Progenitor cell of endocrine pancreas (in vitro differentiated cells): ENCODE measurements around the gene CBX2. TPM values are rescaled to one million over a fixed set of nuclear protein-coding genes. Genes with fewer than 3 reads are reported as not detected.

Experiments
- DNase-seq: peaks from one replicate; pipeline ENCODE4 v3.0.0; 2021; ENCODE audit warnings: low spot score; ENCODE audit not compliant: unreplicated experiment
- H3K27ac Mint-ChIP-seq: 2 replicates; pipeline ENCODE4 v1.8.0; 2021; ENCODE audit warnings: mild to moderate bottlenecking, moderate library complexity, mixed read lengths
- H3K27me3 Mint-ChIP-seq: 2 replicates; pipeline ENCODE4 v1.8.0; 2021; ENCODE audit warnings: mixed read lengths
- H3K36me3 Mint-ChIP-seq: 2 replicates; pipeline ENCODE4 v1.8.0; 2022; ENCODE audit warnings: mixed read lengths; ENCODE audit not compliant: insufficient read depth
- H3K4me1 Mint-ChIP-seq: 2 replicates; pipeline ENCODE4 v1.8.0; 2021; ENCODE audit warnings: low read depth, mixed read lengths
- H3K4me3 Mint-ChIP-seq: 2 replicates; pipeline ENCODE4 v1.8.0; 2021; ENCODE audit warnings: low read depth, mild to moderate bottlenecking, moderate library complexity, mixed read lengths
- H3K9me3 Mint-ChIP-seq: 2 replicates; pipeline ENCODE4 v1.8.0; 2021; ENCODE audit warnings: low read depth, mixed read lengths
- total RNA-seq: library from RNA; stranded (reverse); gene quantifications from 2 replicates; pipeline ENCODE4 v1.2.1, GENCODE V29; 2021
- TF ChIP-seq, protein P1 (sequence below): fragments of 200-600 bp; sonication (generic); IDR thresholded peaks from one replicate; pipeline ENCODE4 v1.5.0; 2021; ENCODE audit warnings: antibody characterized with exemption, mild to moderate bottlenecking; ENCODE audit not compliant: unreplicated experiment

The CBX2 gene
- total RNA-seq, 1 donor from 2014 or later: 111 TPM

DNA sequence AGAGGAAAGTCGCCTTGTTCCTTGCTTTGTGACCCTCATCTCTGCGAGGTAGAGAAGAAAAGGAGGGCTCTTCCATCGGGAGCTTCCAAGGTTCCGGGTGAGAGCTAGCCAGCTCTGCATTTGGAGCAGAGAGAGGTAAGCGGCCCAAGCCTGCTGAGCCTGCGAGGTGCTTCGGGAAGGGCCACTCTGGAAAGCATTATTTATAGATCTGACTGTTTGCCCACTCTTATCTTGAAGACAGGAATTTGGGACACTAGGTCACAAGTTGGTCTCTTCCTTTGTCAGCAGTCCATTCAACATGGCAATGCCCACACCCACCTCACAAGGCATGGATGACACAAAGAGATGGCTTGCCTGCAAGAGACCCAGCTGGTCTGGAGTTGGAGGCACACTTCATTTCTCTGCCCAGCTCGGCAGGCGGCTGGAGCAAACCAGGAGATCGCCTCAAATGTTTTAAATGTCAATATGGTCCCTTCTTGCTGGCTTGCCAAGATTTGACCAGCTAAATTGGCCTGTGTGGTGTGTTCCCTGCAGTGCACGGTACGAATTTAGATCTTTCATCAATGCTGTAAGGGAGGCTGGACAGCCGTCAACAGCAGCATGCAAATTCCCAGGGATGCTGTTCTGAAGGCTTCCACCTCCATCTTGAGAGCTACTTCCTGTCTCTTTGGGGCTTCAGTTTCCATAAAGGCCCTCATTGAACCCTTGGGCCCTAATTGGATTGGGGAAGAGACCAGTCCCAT, 41.8 kb downstream of the CBX2 start:
- no peak overlapping the region for H3K27ac Mint-ChIP-seq
- peaks cover 3% of the 10 kb centered on the region for H3K36me3 Mint-ChIP-seq

DNA sequence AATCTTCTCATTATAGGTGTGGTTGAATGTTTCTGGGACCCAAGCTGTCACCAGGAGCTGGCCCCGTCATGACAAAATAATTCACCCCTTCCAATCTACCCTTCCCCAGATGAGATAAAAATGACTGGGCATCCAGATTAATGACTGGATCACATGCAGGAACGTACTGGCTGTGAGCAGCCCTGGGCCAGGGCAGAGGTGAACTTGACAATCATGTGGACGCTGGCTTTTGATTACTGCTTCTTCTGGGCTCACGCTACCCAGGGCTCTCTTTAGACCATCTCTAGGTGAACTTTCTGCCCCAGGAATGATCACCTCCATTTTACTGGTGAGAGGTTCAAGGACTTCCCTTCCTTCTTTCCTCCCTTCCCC, 43.0 kb downstream of the CBX2 start:
- TF ChIP-seq, protein P1, sequence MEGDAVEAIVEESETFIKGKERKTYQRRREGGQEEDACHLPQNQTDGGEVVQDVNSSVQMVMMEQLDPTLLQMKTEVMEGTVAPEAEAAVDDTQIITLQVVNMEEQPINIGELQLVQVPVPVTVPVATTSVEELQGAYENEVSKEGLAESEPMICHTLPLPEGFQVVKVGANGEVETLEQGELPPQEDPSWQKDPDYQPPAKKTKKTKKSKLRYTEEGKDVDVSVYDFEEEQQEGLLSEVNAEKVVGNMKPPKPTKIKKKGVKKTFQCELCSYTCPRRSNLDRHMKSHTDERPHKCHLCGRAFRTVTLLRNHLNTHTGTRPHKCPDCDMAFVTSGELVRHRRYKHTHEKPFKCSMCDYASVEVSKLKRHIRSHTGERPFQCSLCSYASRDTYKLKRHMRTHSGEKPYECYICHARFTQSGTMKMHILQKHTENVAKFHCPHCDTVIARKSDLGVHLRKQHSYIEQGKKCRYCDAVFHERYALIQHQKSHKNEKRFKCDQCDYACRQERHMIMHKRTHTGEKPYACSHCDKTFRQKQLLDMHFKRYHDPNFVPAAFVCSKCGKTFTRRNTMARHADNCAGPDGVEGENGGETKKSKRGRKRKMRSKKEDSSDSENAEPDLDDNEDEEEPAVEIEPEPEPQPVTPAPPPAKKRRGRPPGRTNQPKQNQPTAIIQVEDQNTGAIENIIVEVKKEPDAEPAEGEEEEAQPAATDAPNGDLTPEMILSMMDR: no peak
- Mint-ChIP-seq H3K27me3 (peaks cover 52% of the 10 kb centered on the region), H3K27ac (peak overlapping the region; percentile 87), H3K9me3 (peaks cover 5% of the 10 kb centered on the region), H3K4me3 (no peak overlapping the region), H3K4me1 (peaks cover 23% of the 10 kb centered on the region), H3K36me3 (peaks cover 3% of the 10 kb centered on the region)
- no peak for DNase-seq

More for the DNA sequence above, 41.8 kb downstream of the CBX2 start:
- H3K9me3 Mint-ChIP-seq: peaks cover 5% of the 10 kb centered on the region
- DNase-seq: no peak
- TF ChIP-seq, protein P1: no peak
- H3K4me3 Mint-ChIP-seq: no peak overlapping the region
- peaks cover 21% of the 10 kb centered on the region for H3K4me1 Mint-ChIP-seq
- peaks cover 49% of the 10 kb centered on the region for H3K27me3 Mint-ChIP-seq

DNA sequence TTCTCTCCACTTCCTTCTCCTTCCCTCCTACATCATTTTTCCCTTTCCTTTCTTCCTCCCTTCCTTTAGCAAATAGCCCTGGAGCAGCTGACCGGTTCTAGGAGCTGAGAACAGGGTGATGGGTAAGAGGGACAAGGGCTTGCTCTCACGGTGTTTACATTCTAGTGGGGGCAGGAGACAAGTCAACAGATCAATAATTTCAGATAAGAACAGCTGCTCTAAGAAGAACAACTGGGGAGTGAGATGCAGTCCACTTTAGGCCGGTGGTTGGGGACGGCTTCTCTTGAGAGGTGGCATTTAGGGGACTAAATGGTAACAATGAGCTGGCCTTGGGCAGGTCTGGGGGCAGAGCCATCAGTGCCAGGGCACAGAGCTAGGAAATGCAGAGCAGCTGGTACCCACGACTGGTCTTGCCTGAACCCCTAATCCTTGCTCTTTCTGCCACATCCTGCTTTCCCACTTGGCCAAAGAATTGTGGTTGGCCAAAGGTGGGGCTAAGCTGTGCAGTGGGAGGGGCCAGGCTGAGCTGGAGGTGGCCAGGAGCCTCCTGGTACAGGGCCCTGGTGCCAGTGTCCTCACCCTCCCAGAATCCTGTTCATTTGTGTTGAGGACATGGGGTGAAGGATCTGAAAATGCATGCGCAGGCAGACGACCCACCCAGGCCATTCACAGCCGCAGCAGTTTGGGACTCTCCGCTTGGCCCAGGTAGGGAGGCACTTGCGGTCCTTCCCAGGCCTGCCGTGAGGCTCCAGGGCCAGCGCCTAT, 43.6 kb downstream of the CBX2 start:
- Mint-ChIP-seq H3K4me3 (no peak overlapping the region), H3K27ac (peak overlapping the region; percentile 87), H3K27me3 (peaks cover 52% of the 10 kb centered on the region), H3K9me3 (peaks cover 5% of the 10 kb centered on the region), H3K36me3 (peaks cover 3% of the 10 kb centered on the region), H3K4me1 (peaks cover 20% of the 10 kb centered on the region)
- DNase-seq: no peak
- TF ChIP-seq, protein P1: no peak

DNA sequence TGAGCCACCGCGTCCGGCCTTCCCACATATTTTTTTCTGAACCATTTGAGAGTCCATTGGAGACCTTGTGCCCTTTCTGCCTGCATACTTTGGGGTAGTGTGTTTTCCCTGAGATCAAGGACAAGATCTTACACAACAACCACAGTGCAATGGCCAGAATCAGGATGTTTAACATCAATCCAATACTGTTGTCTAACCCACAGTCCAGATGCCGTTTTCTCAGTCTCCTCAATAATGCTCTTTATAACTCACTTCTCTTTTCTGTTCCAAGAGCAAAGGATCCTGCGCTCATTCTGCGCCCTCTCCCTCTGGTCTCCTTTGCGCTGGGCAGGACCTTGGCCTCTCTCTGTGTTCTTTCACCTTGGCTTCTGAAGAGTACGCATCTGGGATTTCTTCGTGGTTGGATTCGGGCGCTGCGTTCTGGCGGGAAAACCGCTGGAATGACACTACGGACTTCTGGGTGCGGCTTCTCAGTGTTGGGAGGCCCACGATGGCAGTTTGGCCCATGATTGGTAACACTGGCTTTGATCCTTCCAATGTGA, 44.7 kb downstream of the CBX2 start:
- Mint-ChIP-seq H3K4me3 (no peak overlapping the region), H3K36me3 (peaks cover 3% of the 10 kb centered on the region), H3K27me3 (peaks cover 44% of the 10 kb centered on the region), H3K4me1 (peaks cover 23% of the 10 kb centered on the region), H3K9me3 (peaks cover 5% of the 10 kb centered on the region), H3K27ac (peak overlapping the region; percentile 13)
- no peak for DNase-seq
- TF ChIP-seq, protein P1: no peak

DNA sequence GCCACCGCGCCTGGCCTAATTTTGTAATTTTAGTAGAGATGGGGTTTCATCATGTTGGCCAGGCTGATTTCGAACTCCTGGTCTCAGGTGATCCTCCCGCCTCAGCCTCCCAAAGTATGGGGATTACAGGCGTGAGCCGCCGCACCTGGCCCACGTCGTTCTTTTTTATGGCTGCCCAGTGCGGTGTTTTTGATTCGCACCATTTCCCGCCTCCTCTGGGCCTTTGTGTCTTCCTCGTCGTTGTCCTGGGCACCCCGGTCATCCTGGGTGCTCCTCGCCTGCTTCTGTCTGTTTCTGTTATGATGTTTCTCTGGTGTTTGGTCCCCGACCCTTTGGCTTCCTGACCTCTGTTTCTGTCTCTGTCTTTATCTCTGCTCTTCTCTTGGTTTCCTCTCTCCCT, 46.3 kb downstream of the CBX2 start:
- H3K9me3 Mint-ChIP-seq: peaks cover 5% of the 10 kb centered on the region
- DNase-seq: no peak
- TF ChIP-seq, protein P1: no peak
- peaks cover 32% of the 10 kb centered on the region for H3K4me1 Mint-ChIP-seq
- peaks cover 28% of the 10 kb centered on the region for H3K27me3 Mint-ChIP-seq
- H3K27ac Mint-ChIP-seq: no peak overlapping the region
- H3K4me3 Mint-ChIP-seq: no peak overlapping the region
- peaks cover 3% of the 10 kb centered on the region for H3K36me3 Mint-ChIP-seq
